ENCODE data around the gene TRPC3. TPM values are rescaled to one million over a fixed set of nuclear protein-coding genes. Genes with fewer than 3 reads are reported as not detected.

The TRPC3 gene
- total and polyA plus RNA-seq, 2 of the 8 experiments (the other 6 are each of a cell fraction or from before 2014, with no cell fraction given) = 0.37 to 0.41 TPM

DNA sequence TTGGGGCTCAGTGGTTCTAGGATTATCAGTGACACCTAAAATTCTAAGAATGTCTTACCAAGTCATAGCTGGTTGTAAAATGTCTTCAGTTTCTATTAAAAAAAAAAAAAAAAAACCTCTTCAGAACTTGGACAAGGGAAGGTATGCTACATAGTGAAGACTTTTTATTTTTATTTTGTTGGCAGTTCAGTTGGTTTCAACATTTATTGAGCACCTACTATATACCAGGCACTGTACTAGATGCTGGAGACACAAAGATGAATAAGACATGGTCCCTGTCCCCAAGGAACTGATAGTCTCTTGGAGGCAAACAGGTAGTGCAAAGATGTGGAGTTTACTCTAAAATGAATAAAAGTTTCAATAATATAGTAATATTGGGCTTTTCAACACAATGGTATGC lies 72.7 kb downstream of the TRPC3 start:
- Histone ChIP-seq H3K23me2 (ENCODE audit: low read depth, low read length) (no peaks in the 10 kb centered on the region), H2BK12ac (ENCODE audit: low read depth, low read length) (no peak overlapping the region), H4K91ac (replicated peaks; ENCODE audit: insufficient read length, low read length) (no peak overlapping the region), H4K8ac (ENCODE audit: extremely low read depth, insufficient read depth, low read length) (no peak overlapping the region), H4K20me1 (replicated peaks in 1 of 2; ENCODE audit: control insufficient read depth in 1 of 2, insufficient read depth in 2 of 2, low read length in 2 of 2) (no peaks in the 10 kb centered on the region), H3K23ac (ENCODE audit: insufficient read length) (no peak overlapping the region), H3K18ac (ENCODE audit: extremely low read depth, low read length) (no peak overlapping the region), H3K14ac (ENCODE audit: insufficient read length) (no peak overlapping the region), H3K27me3 (replicated peaks in 1 of 4; ENCODE audit: control insufficient read depth in 3 of 4, extremely low read depth in 1 of 4, insufficient read depth in 3 of 4, low read length in 3 of 4) (no peaks in the 10 kb centered on the region), H3K4me2 (ENCODE audit: insufficient read depth in 1 of 2, low read depth in 2 of 2, low read length in 2 of 2) (no peak overlapping the region), H3K79me2 (ENCODE audit: control insufficient read depth in 1 of 2, insufficient read depth in 2 of 2, low read length in 2 of 2) (no peaks in the 10 kb centered on the region), H2AFZ (ENCODE audit: low read length) (no peak overlapping the region), H3K79me1 (ENCODE audit: low read depth, low read length) (no peaks in the 10 kb centered on the region), H3K9me3 (ENCODE audit: insufficient read depth in 2 of 2, low read depth in 1 of 2, low read length in 1 of 2) (no peaks in the 10 kb centered on the region), H3K9ac (replicated peaks in 1 of 4; ENCODE audit: extremely low read depth in 1 of 4, low read depth in 3 of 4, low read length in 3 of 4) (no peak overlapping the region), H3K4me3 (ENCODE audit: extremely low read depth in 1 of 4, insufficient read depth in 2 of 4, low read depth in 3 of 4, low read length in 4 of 4) (no peak overlapping the region), H3K36me3 (ENCODE audit: control insufficient read depth in 2 of 4, insufficient read depth in 4 of 4, low read length in 3 of 4) (no peaks in the 10 kb centered on the region), H3K27ac (ENCODE audit: low read depth, low read length) (no peak overlapping the region), H2AK5ac (ENCODE audit: low read depth, low read length) (no peak overlapping the region), H3K4me1 (replicated peaks in 1 of 4; ENCODE audit: control insufficient read depth in 3 of 4, insufficient read depth in 4 of 4, low read length in 3 of 4) (no peaks in the 10 kb centered on the region; a peak in 1 of 7 replicates), H2BK120ac (replicated peaks; ENCODE audit: low read depth, low read length) (no peak overlapping the region), H2BK5ac (ENCODE audit: low read depth, low read length) (no peak overlapping the region), H2BK15ac (ENCODE audit: low read length) (no peak overlapping the region), H4K5ac (ENCODE audit: insufficient read length, low read depth, low read length) (no peak overlapping the region), H3K56ac (replicated peaks; ENCODE audit: insufficient read length, low read depth, low read length) (no peak overlapping the region), H3K4ac (replicated peaks; ENCODE audit: insufficient read length, low read depth, low read length) (no peak overlapping the region), H2BK20ac (ENCODE audit: low read length) (no peak overlapping the region)
- ChIA-PET POLR2A (ENCODE audit: partially characterized antibody) (no interaction called here), CTCF (ENCODE audit: partially characterized antibody) (interaction anchor here (0.7 to 2.8 kb wide), 3 partner anchors 22 to 126 kb away, joined by 3 to 11 read pairs (median 3); no protein-coding TSS in a partner anchor)
- DNase-seq (ENCODE audit: low read depth in 1 of 2, low spot score in 2 of 2) (no peak), FAIRE-seq (no peak)
- no peak for TF ChIP-seq KDM5A (IDR thresholded peaks at IDR 0.05; ENCODE audit: low read length)
- no peak for TF ChIP-seq HDAC2 (IDR thresholded peaks at IDR 0.05; ENCODE audit: borderline replicate concordance in 1 of 2, low read depth in 2 of 2, low read length in 2 of 2)
- no peak for TF ChIP-seq RBBP5 (IDR thresholded peaks at IDR 0.05; ENCODE audit: borderline replicate concordance, low read depth, low read length)
- TF ChIP-seq SIX5 (IDR thresholded peaks at IDR 0.05; ENCODE audit: low read depth, low read length) = no peak
- no peak for TF ChIP-seq CHD2 (IDR thresholded peaks at IDR 0.05; ENCODE audit: low read length)
- TF ChIP-seq NANOG (IDR thresholded peaks at IDR 0.05; ENCODE audit: insufficient read depth, low read depth, low read length, poor library complexity, severe bottlenecking) = no peak
- no peak for TF ChIP-seq HDAC6 (IDR thresholded peaks at IDR 0.05; ENCODE audit: low read depth, low read length)
